Immature natural killer cell (primary cell): Measurements from ENCODE around the gene MINDY1. TPM values are rescaled to one million over a fixed set of nuclear protein-coding genes. Genes with fewer than 3 reads are reported as not detected.

Experiments
- DNase-seq, 3 donors: peaks; one replicate each; pipeline ENCODE4 v3.0.0; 2022; ENCODE audit warnings: mixed read lengths in 1 of 3
- H3K27ac Mint-ChIP-seq, 6 donors: one replicate each; pipeline ENCODE4 v1.8.0; 2020; ENCODE audit warnings: mixed read lengths in 6 of 6, mild to moderate bottlenecking in 5 of 6, inconsistent platforms in 4 of 6, moderate library complexity in 3 of 6
- H3K27me3 Mint-ChIP-seq, 3 donors: one replicate each; pipeline ENCODE4 v1.8.0; 2020 to 2021; ENCODE audit warnings: low read depth in 3 of 3, mild to moderate bottlenecking in 3 of 3, mixed read lengths in 3 of 3, moderate library complexity in 3 of 3, inconsistent platforms in 1 of 3
- H3K36me3 Mint-ChIP-seq, 3 donors: one replicate each; pipeline ENCODE4 v1.8.0; 2020; ENCODE audit warnings: mixed read lengths in 3 of 3, inconsistent platforms in 2 of 3, mild to moderate bottlenecking in 2 of 3
- H3K4me1 Mint-ChIP-seq, 2 donors: one replicate each; pipeline ENCODE4 v1.8.0; 2020; ENCODE audit warnings: inconsistent platforms in 2 of 2, mild to moderate bottlenecking in 2 of 2, mixed read lengths in 2 of 2, moderate library complexity in 1 of 2
- H3K4me3 Mint-ChIP-seq, 5 donors: one replicate each; pipeline ENCODE4 v1.8.0; 2020; ENCODE audit warnings: mild to moderate bottlenecking in 5 of 5, mixed read lengths in 5 of 5, inconsistent platforms in 3 of 5, moderate library complexity in 3 of 5
- H3K9me3 Mint-ChIP-seq, 6 donors: one replicate each; pipeline ENCODE4 v1.8.0; 2020; ENCODE audit warnings: mild to moderate bottlenecking in 6 of 6, mixed read lengths in 6 of 6, inconsistent platforms in 4 of 6, moderate library complexity in 3 of 6
- polyA plus RNA-seq, 3 donors: library from polyadenylated mRNA; unstranded; fragments of 300-500 nt; fragmentation: Illumina TruSeq; gene quantifications; one replicate each; pipeline ENCODE4 v1.2.3, GENCODE V29; 2021

The MINDY1 gene
- polyA plus RNA-seq, 3 donors from 2014 or later: 2.1 to 5.1 (median 3.6) TPM

DNA sequence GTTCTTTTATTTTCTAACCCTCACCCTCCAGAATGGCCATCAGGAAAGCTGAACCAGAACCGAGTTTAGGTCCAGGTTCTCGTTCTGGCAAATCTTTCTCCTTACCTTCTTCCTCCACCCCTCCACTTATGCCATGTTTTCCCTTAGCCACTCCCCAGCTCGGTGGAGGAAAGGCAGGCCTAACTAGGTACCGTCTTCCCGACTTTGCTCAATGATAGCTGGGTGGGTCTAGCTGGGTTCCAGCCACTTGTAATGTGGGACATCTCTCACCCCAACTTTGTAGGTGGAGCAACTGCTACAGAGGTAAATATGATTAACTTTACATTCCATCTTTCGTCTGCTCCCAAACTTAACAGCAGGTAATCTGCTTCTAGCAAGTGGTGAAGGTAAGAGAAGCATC is 30.3 kb upstream of the MINDY1 start:
- Mint-ChIP-seq H3K9me3 (no peaks in the 10 kb centered on the region), H3K4me1 (no peaks in the 10 kb centered on the region), H3K36me3 (peaks cover 14 to 23% (median 20%) of the 10 kb centered on the region in 3 donors), H3K27me3 (peaks cover 0 to 2% (median 0%) of the 10 kb centered on the region in 3 donors), H3K4me3 (no peak overlapping the region), H3K27ac (peak overlapping the region in 1 of 6 donors; percentile 19)
- DNase-seq: no peak

- H3K4me3 Mint-ChIP-seq: no peak within 1 kb of the TSS
Measured at GRCh38 chr1:151036356-151036755, 29.7 kb upstream of the MINDY1 start, which contains the start of gene BNIPL. Gene BNIPL (plus strand): TSS chr1:151036586. CDS start chr1:151036726, 140 bp downstream.

DNA sequence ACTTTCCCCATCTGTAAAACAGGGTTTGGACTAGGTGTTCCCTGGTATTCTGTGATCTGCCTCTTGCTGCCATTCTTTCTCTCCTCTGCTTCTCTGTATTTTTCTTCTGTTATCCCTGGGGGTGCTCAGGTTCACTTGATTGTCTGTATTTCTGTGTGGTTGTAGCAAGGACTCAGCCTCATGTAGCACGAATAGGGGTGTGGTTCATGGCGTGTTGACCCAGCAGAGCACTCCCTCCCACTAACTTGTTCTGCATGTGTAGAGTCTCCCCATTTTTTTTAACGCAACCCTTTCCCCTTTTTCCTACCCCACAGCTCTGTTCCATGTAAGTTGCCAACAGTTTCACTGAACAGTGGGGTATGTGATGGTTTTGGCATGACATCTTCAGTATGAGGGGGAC is 28.5 kb upstream of the MINDY1 start:
- H3K9me3 Mint-ChIP-seq: no peaks in the 10 kb centered on the region
- H3K4me3 Mint-ChIP-seq: no peak overlapping the region
- H3K36me3 Mint-ChIP-seq: peaks cover 20 to 29% (median 24%) of the 10 kb centered on the region in 3 donors
- DNase-seq: no peak
- H3K4me1 Mint-ChIP-seq: no peaks in the 10 kb centered on the region
- H3K27me3 Mint-ChIP-seq: no peaks in the 10 kb centered on the region
- peak overlapping the region in 4 of 6 donors; percentile 26 to 64 (median 37) for H3K27ac Mint-ChIP-seq

More at GRCh38 chr1:151036356-151036755, 29.7 kb upstream of the MINDY1 start, which contains the start of gene BNIPL:
- H3K36me3 Mint-ChIP-seq: peaks cover 16 to 25% (median 23%) of the 10 kb centered on the region in 3 donors
- H3K9me3 Mint-ChIP-seq: no peaks in the 10 kb centered on the region
- peak within 1 kb of the TSS in 5 of 6 donors; percentile 33 to 78 (median 36) for H3K27ac Mint-ChIP-seq
- peaks cover 0 to 2% (median 0%) of the 10 kb centered on the region in 3 donors for H3K27me3 Mint-ChIP-seq
- DNase-seq: no peak
- no peaks in the 10 kb centered on the region for H3K4me1 Mint-ChIP-seq

DNA sequence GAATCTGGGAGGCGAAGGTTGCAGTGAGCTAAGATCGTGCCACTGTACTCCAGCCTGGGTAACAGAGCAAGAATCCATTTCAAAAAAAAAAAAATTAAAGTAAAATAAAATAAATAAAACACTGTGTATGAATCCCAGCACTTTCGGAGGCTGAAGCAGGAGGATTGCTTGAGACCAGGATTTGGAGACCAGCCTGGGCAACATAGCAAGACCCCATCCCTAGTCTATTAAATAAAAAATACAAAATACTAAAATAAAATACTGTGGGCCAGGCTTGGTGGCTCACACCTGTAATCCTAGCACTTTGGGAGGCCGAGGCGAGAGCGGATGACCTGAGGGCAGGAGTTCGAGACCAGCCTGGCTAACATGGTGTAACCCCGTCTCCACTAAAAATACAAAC is 25.5 kb upstream of the MINDY1 start:
- Mint-ChIP-seq H3K4me3 (no peak overlapping the region), H3K9me3 (no peaks in the 10 kb centered on the region), H3K4me1 (no peaks in the 10 kb centered on the region), H3K36me3 (peaks cover 30 to 39% (median 35%) of the 10 kb centered on the region in 3 donors), H3K27ac (no peak overlapping the region), H3K27me3 (no peaks in the 10 kb centered on the region)
- no peak for DNase-seq

GRCh38 chr1:151026460-151026859 is 19.8 kb upstream of the MINDY1 start:
- Mint-ChIP-seq H3K4me3 (no peak overlapping the region), H3K27me3 (peaks cover 0 to 2% (median 0%) of the 10 kb centered on the region in 3 donors), H3K9me3 (no peaks in the 10 kb centered on the region), H3K4me1 (peaks cover 7 to 8% of the 10 kb centered on the region in 2 donors), H3K27ac (no peak overlapping the region), H3K36me3 (peaks cover 19 to 34% (median 23%) of the 10 kb centered on the region in 3 donors)
- no peak for DNase-seq

DNA sequence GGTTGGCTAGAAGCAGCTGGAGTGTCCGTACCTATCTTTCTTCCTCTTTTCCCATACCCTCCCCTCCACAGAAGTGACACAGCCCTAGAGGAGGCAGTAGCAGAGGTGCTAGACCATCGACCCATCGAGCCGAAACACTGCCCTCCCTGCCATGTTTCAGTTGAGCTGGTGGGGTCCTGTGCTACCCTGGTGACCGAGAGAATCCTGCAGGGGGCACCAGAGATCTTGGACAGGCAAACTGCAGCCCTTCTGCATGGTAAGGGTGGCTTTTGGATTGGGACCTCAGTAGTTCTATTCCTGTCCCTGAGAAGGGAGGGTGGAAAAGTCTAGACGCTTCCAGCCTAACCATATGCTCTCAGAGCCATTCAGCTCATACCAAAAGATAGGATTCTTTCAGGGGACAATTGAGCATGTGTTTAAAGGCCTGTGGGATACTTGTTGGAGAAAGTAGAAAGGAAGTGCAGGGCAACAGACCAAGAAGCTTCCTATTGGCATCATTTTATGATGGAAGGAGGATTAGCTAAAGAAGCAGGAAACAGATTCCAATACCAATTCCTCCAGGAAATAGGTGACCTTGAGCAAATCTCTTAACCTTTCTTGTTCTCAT is 17.9 kb upstream of the MINDY1 start:
- peak; percentile 82 to 84 (median 83) for DNase-seq
- peak overlapping the region in 4 of 5 donors; percentile 47 to 67 (median 62) for H3K4me3 Mint-ChIP-seq
- H3K27me3 Mint-ChIP-seq: peaks cover 0 to 2% (median 0%) of the 10 kb centered on the region in 3 donors

DNA sequence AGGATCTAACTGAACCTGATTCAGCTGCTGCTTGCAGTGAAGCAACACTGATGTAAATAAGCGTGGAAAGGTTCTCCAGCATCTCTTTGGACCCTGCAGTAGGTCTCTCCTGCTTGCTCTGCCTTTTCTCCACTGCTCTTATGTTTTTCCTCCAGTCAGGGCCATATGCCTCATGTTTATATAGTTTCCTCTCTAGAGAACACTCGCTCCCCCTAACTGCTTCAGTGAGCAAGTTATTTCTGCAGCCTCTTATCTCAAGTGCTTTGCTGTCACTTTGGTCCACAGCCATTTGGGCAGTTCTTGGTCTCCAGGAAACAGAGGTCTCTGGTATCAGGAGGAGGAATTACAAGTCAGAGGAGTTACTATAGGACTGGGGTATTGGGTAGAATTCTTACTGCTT is 6.8 kb upstream of the MINDY1 start:
- peaks cover 30 to 37% of the 10 kb centered on the region in 2 donors for H3K4me1 Mint-ChIP-seq
- DNase-seq: no peak
- H3K27me3 Mint-ChIP-seq: peaks cover 0 to 4% (median 2%) of the 10 kb centered on the region in 3 donors
- H3K9me3 Mint-ChIP-seq: no peaks in the 10 kb centered on the region
- H3K27ac Mint-ChIP-seq: no peak overlapping the region
- H3K36me3 Mint-ChIP-seq: peaks cover 8 to 14% (median 9%) of the 10 kb centered on the region in 3 donors
- no peak overlapping the region for H3K4me3 Mint-ChIP-seq

More for the DNA sequence above, 17.9 kb upstream of the MINDY1 start:
- Mint-ChIP-seq H3K36me3 (peaks cover 13 to 32% (median 17%) of the 10 kb centered on the region in 3 donors), H3K4me1 (peaks cover 7 to 8% of the 10 kb centered on the region in 2 donors), H3K27ac (peak overlapping the region; percentile 52 to 90 (median 57)), H3K9me3 (no peaks in the 10 kb centered on the region)

- DNase-seq: no peak
- peaks cover 36 to 43% of the 10 kb centered on the region in 2 donors for H3K4me1 Mint-ChIP-seq
- H3K9me3 Mint-ChIP-seq: no peaks in the 10 kb centered on the region
- H3K4me3 Mint-ChIP-seq: no peak overlapping the region
- H3K27ac Mint-ChIP-seq: peak overlapping the region in 2 of 6 donors; percentile 40 to 44
- H3K27me3 Mint-ChIP-seq: peaks cover 5 to 8% (median 5%) of the 10 kb centered on the region in 3 donors
- peaks cover 4 to 8% (median 5%) of the 10 kb centered on the region in 3 donors for H3K36me3 Mint-ChIP-seq
Measured at GRCh38 chr1:151012684-151013471, 6.2 kb upstream of the MINDY1 start.

GRCh38 chr1:151011154-151011850 is 4.6 kb upstream of the MINDY1 start:
- H3K36me3 Mint-ChIP-seq: peaks cover 4 to 8% (median 5%) of the 10 kb centered on the region in 3 donors
- H3K27me3 Mint-ChIP-seq: peaks cover 8 to 10% (median 10%) of the 10 kb centered on the region in 3 donors
- peak overlapping the region; percentile 39 to 87 (median 68) for H3K27ac Mint-ChIP-seq
- no peaks in the 10 kb centered on the region for H3K9me3 Mint-ChIP-seq
- H3K4me1 Mint-ChIP-seq: peaks cover 52 to 59% of the 10 kb centered on the region in 2 donors
- DNase-seq: no peak
- peak overlapping the region in 4 of 5 donors; percentile 10 to 53 (median 37) for H3K4me3 Mint-ChIP-seq

DNA sequence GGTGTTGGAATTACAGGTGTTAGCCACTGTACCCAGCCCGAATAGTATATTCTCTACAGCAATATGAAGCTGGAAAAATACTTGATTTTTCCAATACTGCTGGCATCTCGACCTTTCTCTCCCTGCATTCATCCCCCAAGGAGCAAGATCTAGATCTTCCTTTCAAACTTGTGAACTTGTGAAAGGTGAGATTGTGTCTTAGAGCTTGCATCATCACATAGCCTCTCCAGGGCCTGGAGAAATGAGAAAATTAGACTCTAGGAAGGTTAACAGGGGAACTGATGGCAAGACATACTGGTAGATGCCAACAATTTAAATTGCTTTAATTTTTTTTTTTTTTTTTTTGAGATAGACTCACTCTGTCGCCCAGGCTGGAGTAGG is 3.6 kb upstream of the MINDY1 start:
- H3K27ac Mint-ChIP-seq: peak overlapping the region in 3 of 6 donors; percentile 77 to 98 (median 95)
- no peak for DNase-seq
- H3K27me3 Mint-ChIP-seq: peaks cover 12 to 14% (median 13%) of the 10 kb centered on the region in 3 donors
- H3K4me1 Mint-ChIP-seq: peaks cover 62 to 68% of the 10 kb centered on the region in 2 donors
- H3K9me3 Mint-ChIP-seq: no peaks in the 10 kb centered on the region
- peaks cover 4 to 8% (median 5%) of the 10 kb centered on the region in 3 donors for H3K36me3 Mint-ChIP-seq
- peak overlapping the region in 3 of 5 donors; percentile 33 to 95 (median 94) for H3K4me3 Mint-ChIP-seq

DNA sequence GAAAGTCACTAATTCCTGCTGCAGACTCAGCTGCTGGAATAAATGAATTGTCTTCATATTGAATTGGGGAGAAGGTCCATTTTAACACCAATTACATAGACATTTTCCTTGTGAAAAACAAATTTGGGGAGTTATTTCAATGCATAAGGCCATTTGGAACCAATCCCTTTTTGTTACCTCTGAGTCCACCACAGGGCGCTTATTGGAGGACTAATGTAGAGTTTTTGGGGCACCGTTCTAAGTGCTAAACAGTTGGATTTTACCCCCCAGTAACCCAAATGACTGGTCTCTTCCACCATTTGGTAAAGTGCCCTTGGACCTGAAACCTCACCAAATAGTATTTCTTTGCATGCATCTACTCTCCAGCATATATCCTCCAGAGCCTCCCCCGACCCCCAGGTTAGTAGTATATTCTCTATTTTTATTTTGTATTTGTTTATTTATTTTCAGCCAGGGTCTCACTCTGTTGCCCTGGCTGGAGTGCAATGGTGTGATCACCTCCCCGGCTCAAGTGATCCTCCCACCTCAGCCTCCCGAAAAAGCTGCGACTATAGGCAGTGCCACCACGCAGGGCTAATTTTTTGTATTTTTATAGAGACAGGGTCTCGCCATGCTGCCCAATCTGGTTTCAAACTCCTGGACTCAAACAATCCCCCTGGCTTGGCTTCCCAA is 3.1 kb upstream of the MINDY1 start:
- H3K4me3 Mint-ChIP-seq: peak overlapping the region; percentile 94 to 96 (median 95)
- peaks cover 12 to 14% (median 13%) of the 10 kb centered on the region in 3 donors for H3K27me3 Mint-ChIP-seq
- peaks cover 4 to 8% (median 5%) of the 10 kb centered on the region in 3 donors for H3K36me3 Mint-ChIP-seq
- H3K9me3 Mint-ChIP-seq: no peaks in the 10 kb centered on the region
- peak overlapping the region; percentile 95 to 100 (median 98) for H3K27ac Mint-ChIP-seq
- H3K4me1 Mint-ChIP-seq: peaks cover 62 to 74% of the 10 kb centered on the region in 2 donors
- DNase-seq: no peak

GRCh38 chr1:151009206-151009587 is 2.5 kb upstream of the MINDY1 start:
- Mint-ChIP-seq H3K27ac (peak overlapping the region; percentile 95 to 100 (median 98)), H3K4me1 (peaks cover 64 to 76% of the 10 kb centered on the region in 2 donors), H3K4me3 (peak overlapping the region; percentile 94 to 96 (median 95)), H3K9me3 (no peaks in the 10 kb centered on the region), H3K36me3 (peaks cover 4 to 8% (median 5%) of the 10 kb centered on the region in 3 donors), H3K27me3 (peaks cover 11 to 14% (median 12%) of the 10 kb centered on the region in 3 donors)
- DNase-seq: no peak
